ENCODE measurements around the gene TRAPPC5. TPM values are rescaled to one million over a fixed set of nuclear protein-coding genes. Genes with fewer than 3 reads are reported as not detected.

The TRAPPC5 gene
- total RNA-seq, 5 donors from 2014 or later (not counting 1 experiment from before 2014, with no cell fraction given), result 39.2 to 75.3 (median 69.4) TPM

GRCh38 chr19:7730286-7731217 is 49.9 kb downstream of the TRAPPC5 start:
- peaks cover 14 to 22% (median 20%) of the 10 kb centered on the region in 3 donors for H3K4me1 Mint-ChIP-seq
- H3K36me3 ChIP-seq (ENCODE audit: control insufficient read depth in 2 of 2, extremely low read depth in 1 of 2, insufficient read depth in 1 of 2, low read length in 1 of 2), result no peaks in the 10 kb centered on the region
- POLR2A ChIA-PET, result no interaction called here
- no peak overlapping the region for H3K27ac Mint-ChIP-seq
- H3K9me3 ChIP-seq, result no peaks in the 10 kb centered on the region
- H3K4me1 ChIP-seq (ENCODE audit: control insufficient read depth in 1 of 2, extremely low read depth in 1 of 2, insufficient read depth in 2 of 2, low read length in 2 of 2), result peaks cover 0 to 22% of the 10 kb centered on the region in 2 experiments
- H3K36me3 Mint-ChIP-seq, result no peaks in the 10 kb centered on the region
- peak overlapping the region in 1 of 3 donors; percentile 74 for H3K4me3 Mint-ChIP-seq
- no peak overlapping the region for H3K27ac ChIP-seq (ENCODE audit: low read length)
- 10% methylated on average over 56 of the region's 78 CpGs for WGBS (ENCODE audit: insufficient coverage)
- ATAC-seq (replicated peaks in 1 of 4) (peak in 1 of 4 experiments; percentile 20), DNase-seq (no peak)
- H3K9me3 Mint-ChIP-seq, result no peaks in the 10 kb centered on the region
- peaks cover 29 to 41% of the 10 kb centered on the region in 2 donors for H3K27me3 Mint-ChIP-seq
- CTCF ChIA-PET, result no interaction called here
- H3K4me3 ChIP-seq (ENCODE audit: control insufficient read depth in 1 of 2, extremely low read depth in 1 of 2, low read length in 1 of 2), result peak overlapping the region in 1 of 2 donors; percentile 7
- H3K27me3 ChIP-seq (replicated peaks in 1 of 2; ENCODE audit: control insufficient read depth in 2 of 2, extremely low read depth in 1 of 2, insufficient read depth in 2 of 2, low read length in 1 of 2), result peaks cover 13 to 59% of the 10 kb centered on the region in 2 experiments

- ChIA-PET POLR2A (no interaction called here), CTCF (no interaction called here)
- Mint-ChIP-seq H3K36me3 (no peaks in the 10 kb centered on the region), H3K4me1 (peaks cover 14 to 22% (median 20%) of the 10 kb centered on the region in 3 donors), H3K9me3 (no peaks in the 10 kb centered on the region), H3K4me3 (peak overlapping the region in 1 of 3 donors; percentile 25), H3K27me3 (peaks cover 29 to 41% of the 10 kb centered on the region in 2 donors), H3K27ac (no peak overlapping the region)
- Histone ChIP-seq H3K4me3 (ENCODE audit: control insufficient read depth in 1 of 2, extremely low read depth in 1 of 2, low read length in 1 of 2) (no peak overlapping the region), H3K27me3 (replicated peaks in 1 of 2; ENCODE audit: control insufficient read depth in 2 of 2, extremely low read depth in 1 of 2, insufficient read depth in 2 of 2, low read length in 1 of 2) (peaks cover 13 to 57% of the 10 kb centered on the region in 2 experiments), H3K4me1 (ENCODE audit: control insufficient read depth in 1 of 2, extremely low read depth in 1 of 2, insufficient read depth in 2 of 2, low read length in 2 of 2) (peaks cover 0 to 22% of the 10 kb centered on the region in 2 experiments), H3K36me3 (ENCODE audit: control insufficient read depth in 2 of 2, extremely low read depth in 1 of 2, insufficient read depth in 1 of 2, low read length in 1 of 2) (no peaks in the 10 kb centered on the region), H3K9me3 (no peaks in the 10 kb centered on the region), H3K27ac (ENCODE audit: low read length) (no peak overlapping the region)
- 63% methylated on average over 24 of the region's 39 CpGs for WGBS (ENCODE audit: insufficient coverage)
- DNase-seq (no peak), ATAC-seq (replicated peaks in 1 of 4) (no peak)
Measured at GRCh38 chr19:7731218-7731595, 50.6 kb downstream of the TRAPPC5 start.

DNA sequence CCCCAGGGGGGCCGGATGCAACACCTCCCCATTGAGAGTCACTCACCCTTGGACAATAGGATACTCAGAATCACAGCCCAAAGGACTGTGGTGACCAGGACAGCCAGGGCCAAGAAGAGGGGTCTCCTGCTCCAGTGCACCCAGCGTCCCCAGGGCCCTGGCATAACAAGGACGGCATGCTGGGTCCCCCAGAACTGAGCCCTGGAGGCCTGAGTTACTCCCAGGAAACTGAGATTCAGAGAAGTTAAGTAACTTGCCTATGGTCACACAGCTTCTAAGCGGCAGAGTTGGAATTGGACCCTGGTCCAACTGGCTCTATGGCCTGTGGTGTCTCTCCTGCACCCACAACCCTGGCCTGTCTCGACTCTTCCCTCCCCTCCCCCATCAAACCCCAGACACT is 51.0 kb downstream of the TRAPPC5 start:
- peaks cover 0 to 22% of the 10 kb centered on the region in 2 experiments for H3K4me1 ChIP-seq (ENCODE audit: control insufficient read depth in 1 of 2, extremely low read depth in 1 of 2, insufficient read depth in 2 of 2, low read length in 2 of 2)
- H3K9me3 Mint-ChIP-seq, result no peaks in the 10 kb centered on the region
- H3K36me3 Mint-ChIP-seq, result no peaks in the 10 kb centered on the region
- H3K27me3 ChIP-seq (replicated peaks in 1 of 2; ENCODE audit: control insufficient read depth in 2 of 2, extremely low read depth in 1 of 2, insufficient read depth in 2 of 2, low read length in 1 of 2), result peaks cover 13 to 57% of the 10 kb centered on the region in 2 experiments
- no peaks in the 10 kb centered on the region for H3K9me3 ChIP-seq
- DNase-seq, result no peak
- WGBS (ENCODE audit: insufficient coverage), result 95% methylated on average over 3 of the region's 5 CpGs
- no peak for ATAC-seq (replicated peaks in 1 of 4)
- H3K27ac Mint-ChIP-seq, result no peak overlapping the region
- no peaks in the 10 kb centered on the region for H3K36me3 ChIP-seq (ENCODE audit: control insufficient read depth in 2 of 2, extremely low read depth in 1 of 2, insufficient read depth in 1 of 2, low read length in 1 of 2)
- no peak overlapping the region for H3K27ac ChIP-seq (ENCODE audit: low read length)
- H3K4me3 Mint-ChIP-seq, result peak overlapping the region in 1 of 3 donors; percentile 51
- ChIA-PET POLR2A (no interaction called here), CTCF (no interaction called here)
- H3K27me3 Mint-ChIP-seq, result peaks cover 29 to 41% of the 10 kb centered on the region in 2 donors
- peaks cover 14 to 22% (median 20%) of the 10 kb centered on the region in 3 donors for H3K4me1 Mint-ChIP-seq
- no peak overlapping the region for H3K4me3 ChIP-seq (ENCODE audit: control insufficient read depth in 1 of 2, extremely low read depth in 1 of 2, low read length in 1 of 2)

DNA sequence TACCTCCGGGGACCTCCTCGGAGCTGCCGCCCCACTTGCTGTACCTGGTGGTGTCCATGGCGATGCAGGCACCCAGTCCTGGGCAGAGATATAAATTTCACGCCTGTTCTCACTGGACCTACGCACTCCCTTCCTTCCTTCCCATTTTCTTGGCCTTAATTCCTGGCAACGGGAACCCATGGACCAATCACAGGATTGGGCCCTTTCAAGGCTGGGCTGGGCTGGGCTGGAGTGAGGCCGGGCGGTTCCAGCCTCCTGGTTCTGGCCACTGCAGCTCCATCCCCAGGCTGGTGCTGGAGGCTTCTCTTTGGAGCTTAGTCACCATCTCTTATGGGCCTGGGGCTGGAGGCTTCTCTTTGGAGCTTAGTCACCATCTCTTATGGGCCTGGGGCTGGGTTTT is 51.4 kb downstream of the TRAPPC5 start, which contains the start of gene CLEC4G:
CLEC4G (minus strand) TSS at position 66 of the 400 bp plus-strand sequence; CDS start at position 58, 8 bp downstream.
- Histone ChIP-seq H3K27ac (ENCODE audit: low read length) (no peak within 1 kb of the TSS), H3K4me1 (ENCODE audit: control insufficient read depth in 1 of 2, extremely low read depth in 1 of 2, insufficient read depth in 2 of 2, low read length in 2 of 2) (peaks cover 0 to 22% of the 10 kb centered on the region in 2 experiments), H3K36me3 (ENCODE audit: control insufficient read depth in 2 of 2, extremely low read depth in 1 of 2, insufficient read depth in 1 of 2, low read length in 1 of 2) (no peaks in the 10 kb centered on the region), H3K9me3 (no peaks in the 10 kb centered on the region), H3K4me3 (ENCODE audit: control insufficient read depth in 1 of 2, extremely low read depth in 1 of 2, low read length in 1 of 2) (no peak within 1 kb of the TSS), H3K27me3 (replicated peaks in 1 of 2; ENCODE audit: control insufficient read depth in 2 of 2, extremely low read depth in 1 of 2, insufficient read depth in 2 of 2, low read length in 1 of 2) (peaks cover 13 to 61% of the 10 kb centered on the region in 2 experiments)
- H3K27ac Mint-ChIP-seq, result no peak within 1 kb of the TSS
- peak within 1 kb of the TSS in 1 of 3 donors; percentile 51 for H3K4me3 Mint-ChIP-seq
- no peaks in the 10 kb centered on the region for H3K36me3 Mint-ChIP-seq
- CTCF ChIA-PET, result no interaction called here
- H3K4me1 Mint-ChIP-seq, result peaks cover 14 to 22% (median 20%) of the 10 kb centered on the region in 3 donors
- DNase-seq (no peak), ATAC-seq (replicated peaks in 1 of 4) (no peak)
- no peaks in the 10 kb centered on the region for H3K9me3 Mint-ChIP-seq
- 85% methylated on average over 9 of the region's 9 CpGs for WGBS (ENCODE audit: insufficient coverage)
- POLR2A ChIA-PET, result no interaction called here
- peaks cover 29 to 41% of the 10 kb centered on the region in 2 donors for H3K27me3 Mint-ChIP-seq

- no peaks in the 10 kb centered on the region for H3K36me3 Mint-ChIP-seq
- Histone ChIP-seq H3K27ac (ENCODE audit: low read length) (no peak overlapping the region), H3K9me3 (no peaks in the 10 kb centered on the region), H3K27me3 (replicated peaks in 1 of 2; ENCODE audit: control insufficient read depth in 2 of 2, extremely low read depth in 1 of 2, insufficient read depth in 2 of 2, low read length in 1 of 2) (peaks cover 13 to 54% of the 10 kb centered on the region in 2 experiments), H3K4me1 (ENCODE audit: control insufficient read depth in 1 of 2, extremely low read depth in 1 of 2, insufficient read depth in 2 of 2, low read length in 2 of 2) (peaks cover 0 to 22% of the 10 kb centered on the region in 2 experiments), H3K36me3 (ENCODE audit: control insufficient read depth in 2 of 2, extremely low read depth in 1 of 2, insufficient read depth in 1 of 2, low read length in 1 of 2) (no peaks in the 10 kb centered on the region), H3K4me3 (ENCODE audit: control insufficient read depth in 1 of 2, extremely low read depth in 1 of 2, low read length in 1 of 2) (no peak overlapping the region)
- no peak overlapping the region for H3K4me3 Mint-ChIP-seq
- CTCF ChIA-PET, result interaction anchor here in 1 of 2 donors (0.6 kb wide), 1 partner anchor 64 kb away, joined by 3 read pairs; no protein-coding TSS in a partner anchor
- no peak overlapping the region for H3K27ac Mint-ChIP-seq
- DNase-seq (no peak), ATAC-seq (replicated peaks in 1 of 4) (no peak)
- H3K27me3 Mint-ChIP-seq, result peaks cover 23 to 32% of the 10 kb centered on the region in 2 donors
- no CpG with 5 or more reads among the region's 6 CpGs for WGBS (ENCODE audit: insufficient coverage)
- H3K4me1 Mint-ChIP-seq, result peaks cover 14 to 22% (median 20%) of the 10 kb centered on the region in 3 donors
- no peaks in the 10 kb centered on the region for H3K9me3 Mint-ChIP-seq
- POLR2A ChIA-PET, result no interaction called here
Measured at GRCh38 chr19:7733376-7733775, 52.7 kb downstream of the TRAPPC5 start.

GRCh38 chr19:7734220-7735203 is 53.9 kb downstream of the TRAPPC5 start:
- H3K27ac ChIP-seq (ENCODE audit: low read length), result no peak overlapping the region

More at GRCh38 chr19:7734220-7735203, 53.9 kb downstream of the TRAPPC5 start:
- ATAC-seq (replicated peaks in 1 of 4) (no peak), DNase-seq (no peak)
- Mint-ChIP-seq H3K27me3 (peaks cover 14 to 23% of the 10 kb centered on the region in 2 donors), H3K36me3 (no peaks in the 10 kb centered on the region), H3K9me3 (no peaks in the 10 kb centered on the region), H3K4me1 (peaks cover 5 to 12% (median 9%) of the 10 kb centered on the region in 3 donors), H3K4me3 (no peak overlapping the region), H3K27ac (no peak overlapping the region)
- CTCF ChIA-PET, result no interaction called here
- no peaks in the 10 kb centered on the region for H3K9me3 ChIP-seq
- 85% methylated on average over 5 of the region's 12 CpGs for WGBS (ENCODE audit: insufficient coverage)
- H3K36me3 ChIP-seq (ENCODE audit: control insufficient read depth in 2 of 2, extremely low read depth in 1 of 2, insufficient read depth in 1 of 2, low read length in 1 of 2), result no peaks in the 10 kb centered on the region
- no peak overlapping the region for H3K4me3 ChIP-seq (ENCODE audit: control insufficient read depth in 1 of 2, extremely low read depth in 1 of 2, low read length in 1 of 2)
- H3K27me3 ChIP-seq (replicated peaks in 1 of 2; ENCODE audit: control insufficient read depth in 2 of 2, extremely low read depth in 1 of 2, insufficient read depth in 2 of 2, low read length in 1 of 2), result peaks cover 6 to 42% of the 10 kb centered on the region in 2 experiments
- H3K4me1 ChIP-seq (ENCODE audit: control insufficient read depth in 1 of 2, extremely low read depth in 1 of 2, insufficient read depth in 2 of 2, low read length in 2 of 2), result peaks cover 0 to 16% of the 10 kb centered on the region in 2 experiments
- POLR2A ChIA-PET, result no interaction called here

Measured in T-cell (primary cell).